Umbilical cord (tissue), 2 donors: ENCODE results near the gene PBX1. TPM values are rescaled to one million over a fixed set of nuclear protein-coding genes. Genes with fewer than 3 reads are reported as not detected.
"Not testable (repeated sequence)": the region's sequence is repeated elsewhere in the genome, so short reads cannot be mapped to it uniquely, and the experiment has no call there.

Source experiments
- DNase-seq: peaks from one replicate; pipeline ENCODE4 v3.0.0-alpha.2; 2015; ENCODE audit warnings: low spot score
- total RNA-seq: library from RNA; depleted of rRNA; stranded (reverse); fragments of >200 nt; gene quantifications from one replicate; pipeline ENCODE4 v1.2.3, GENCODE V29; 2014; ENCODE audit warnings: low replicate concordance; ENCODE audit not compliant: insufficient read depth

Gene PBX1
- total RNA-seq, 1 donor from 2014 or later, result 119 TPM

- no peak for DNase-seq
Measured at GRCh38 chr1:164589961-164590507, 31.1 kb downstream of the PBX1 start.

- DNase-seq, result no peak
Measured at GRCh38 chr1:164590592-164590991, 31.6 kb downstream of the PBX1 start.

- no peak for DNase-seq
Measured at GRCh38 chr1:164591858-164592257, 32.9 kb downstream of the PBX1 start.

GRCh38 chr1:164592634-164593033 is 33.6 kb downstream of the PBX1 start:
- DNase-seq, result no peak

- DNase-seq, result no peak
Measured at GRCh38 chr1:164595212-164595611, 36.2 kb downstream of the PBX1 start.

- DNase-seq, result no peak
Measured at GRCh38 chr1:164596172-164596571, 37.2 kb downstream of the PBX1 start.

GRCh38 chr1:164598719-164599118 is 39.7 kb downstream of the PBX1 start:
- no peak for DNase-seq

GRCh38 chr1:164599272-164599671 is 40.3 kb downstream of the PBX1 start:
- DNase-seq, result no peak

- DNase-seq, result no peak
Measured at GRCh38 chr1:164601399-164602100, 42.6 kb downstream of the PBX1 start.

GRCh38 chr1:164602101-164602422 is 43.1 kb downstream of the PBX1 start:
- DNase-seq, result peak; percentile 61

GRCh38 chr1:164602480-164603093 is 43.6 kb downstream of the PBX1 start:
- peak; percentile 66 for DNase-seq

GRCh38 chr1:164603805-164604204 is 44.8 kb downstream of the PBX1 start:
- not testable (repeated sequence) for DNase-seq

- DNase-seq, result no peak
Measured at GRCh38 chr1:164604541-164604940, 45.6 kb downstream of the PBX1 start.

- no peak for DNase-seq
Measured at GRCh38 chr1:164605254-164606091, 46.5 kb downstream of the PBX1 start.

GRCh38 chr1:164607351-164607750 is 48.4 kb downstream of the PBX1 start:
- DNase-seq, result no peak

GRCh38 chr1:164608651-164609057 is 49.7 kb downstream of the PBX1 start:
- no peak for DNase-seq

GRCh38 chr1:164609089-164609488 is 50.1 kb downstream of the PBX1 start:
- no peak for DNase-seq

- no peak for DNase-seq
Measured at GRCh38 chr1:164610538-164611222, 51.7 kb downstream of the PBX1 start.

- DNase-seq, result peak; percentile 84
Measured at GRCh38 chr1:164611754-164612642, 53.0 kb downstream of the PBX1 start.

GRCh38 chr1:164613176-164613575 is 54.2 kb downstream of the PBX1 start:
- no peak for DNase-seq

- DNase-seq, result no peak
Measured at GRCh38 chr1:164614316-164614715, 55.3 kb downstream of the PBX1 start.
